GM21619 (cell line): ENCODE measurements around the gene BEX3.
"Not testable (repeated sequence)": the region's sequence is repeated elsewhere in the genome, so short reads cannot be mapped to it uniquely, and the experiment has no call there.

Experiments used
- ATAC-seq: cut with Tn5 transposase; IDR thresholded peaks from one replicate; pipeline ENCODE4 v1.9.1; 2021; ENCODE audit not compliant: unreplicated experiment

BEX3 gene

DNA sequence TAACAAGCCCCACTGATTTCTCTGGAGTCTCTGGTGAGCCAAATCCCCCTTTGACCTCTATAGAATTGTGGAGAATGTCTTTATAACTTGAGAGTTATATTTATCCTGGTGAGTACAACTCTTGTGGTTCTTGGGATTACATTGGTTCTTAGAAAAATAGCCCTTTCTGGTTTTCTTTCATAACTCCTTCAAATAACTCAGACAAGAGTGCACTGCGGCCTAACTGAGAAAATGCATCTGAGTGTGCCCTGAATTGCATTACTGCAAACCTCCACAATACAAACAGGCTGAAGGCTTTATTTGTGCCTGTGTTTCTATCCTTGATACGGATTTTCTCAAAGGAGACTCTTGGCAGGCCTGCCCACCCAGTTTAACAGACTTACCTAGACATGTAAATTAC is 2.7 kb downstream of the BEX3 start:
- ATAC-seq = no peak

DNA sequence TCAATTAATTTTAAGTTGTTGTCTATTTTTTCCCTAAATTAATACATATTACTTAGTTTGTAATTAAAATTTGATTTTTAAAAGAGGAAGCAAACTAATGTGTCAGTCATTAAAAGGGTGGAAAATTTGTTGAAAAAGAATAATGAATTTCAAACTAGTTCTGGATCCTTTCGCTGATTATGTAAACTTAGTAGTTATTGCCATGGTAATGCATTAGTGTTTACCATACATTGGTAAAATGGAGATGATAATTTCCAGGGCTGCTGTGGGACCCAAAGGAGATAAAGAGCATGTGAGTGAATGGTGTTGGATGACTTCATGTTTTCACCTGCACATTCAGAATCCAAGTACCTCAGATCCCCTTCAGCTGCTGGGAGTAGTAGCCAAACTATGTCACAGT is 6.5 kb downstream of the BEX3 start:
- no peak for ATAC-seq

GRCh38 chrX:103384672-103385071 is 8.3 kb downstream of the BEX3 start:
- ATAC-seq = no peak

DNA sequence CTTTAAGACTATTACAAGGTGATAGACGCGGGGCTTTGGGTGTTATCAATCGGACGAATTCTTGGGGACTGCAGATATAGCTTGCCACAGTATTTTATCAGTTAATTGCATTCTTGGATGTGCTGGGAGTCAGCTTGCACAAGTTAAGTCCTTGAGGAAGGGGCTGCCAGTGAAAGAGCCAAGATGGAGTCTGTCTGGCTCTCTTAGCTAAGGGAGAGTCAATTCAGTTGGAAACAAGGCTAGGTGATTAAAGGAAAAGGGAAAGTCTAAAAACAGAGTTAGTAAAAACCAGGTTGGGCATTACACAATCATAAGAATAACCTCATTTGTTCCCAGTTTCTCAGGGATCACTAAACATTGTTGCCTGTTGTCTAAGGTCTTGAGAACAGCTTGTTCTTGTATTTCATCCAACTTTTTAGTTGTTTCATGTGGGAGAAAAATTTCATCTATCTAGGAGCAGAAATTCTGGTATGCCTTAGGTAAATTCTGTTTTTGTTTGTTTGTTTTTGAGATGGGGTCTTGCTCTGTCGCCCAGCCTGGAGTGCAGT is 9.0 kb downstream of the BEX3 start:
- not testable (repeated sequence) for ATAC-seq

- no peak for ATAC-seq
Observed at GRCh38 chrX:103386332-103386731, 10.0 kb downstream of the BEX3 start.

DNA sequence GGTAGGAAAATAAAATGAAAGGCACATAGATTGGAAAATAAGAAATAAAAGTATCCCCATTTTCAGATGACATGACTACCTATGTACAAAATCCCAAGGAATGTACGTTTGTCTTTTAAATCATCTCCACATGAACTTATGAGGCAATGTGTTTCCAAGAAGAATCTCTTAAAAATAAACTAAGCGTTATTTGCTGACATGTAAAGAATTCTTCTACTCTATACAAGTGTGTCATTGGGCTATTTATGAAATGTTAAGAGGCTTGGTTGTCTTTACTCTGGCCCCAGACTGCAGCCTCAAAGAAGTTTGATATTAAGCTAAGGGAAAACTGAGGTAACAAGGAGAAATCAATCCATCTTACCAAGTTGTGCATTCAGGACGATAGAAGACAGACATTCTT is 17.1 kb downstream of the BEX3 start:
- ATAC-seq = no peak

DNA sequence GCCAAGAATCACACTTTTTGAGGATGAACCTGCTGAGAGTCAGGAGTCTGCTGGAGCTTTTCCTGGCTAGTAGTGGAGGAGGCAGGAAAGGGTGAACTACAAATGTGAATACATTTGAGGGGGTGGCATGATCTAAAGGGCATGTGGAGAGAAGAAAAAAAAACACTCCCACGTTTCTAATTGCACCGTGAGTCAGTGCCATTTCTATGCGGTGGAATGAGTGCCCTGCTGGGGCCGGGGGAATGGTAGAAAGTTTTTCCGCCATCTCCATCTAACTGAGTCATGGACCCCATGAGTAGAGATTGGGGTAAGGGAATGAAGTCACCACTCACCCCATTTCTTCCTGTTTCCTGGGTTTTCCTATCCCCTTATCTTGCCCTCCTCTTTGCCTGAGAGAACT is 19.8 kb downstream of the BEX3 start:
- no peak for ATAC-seq

DNA sequence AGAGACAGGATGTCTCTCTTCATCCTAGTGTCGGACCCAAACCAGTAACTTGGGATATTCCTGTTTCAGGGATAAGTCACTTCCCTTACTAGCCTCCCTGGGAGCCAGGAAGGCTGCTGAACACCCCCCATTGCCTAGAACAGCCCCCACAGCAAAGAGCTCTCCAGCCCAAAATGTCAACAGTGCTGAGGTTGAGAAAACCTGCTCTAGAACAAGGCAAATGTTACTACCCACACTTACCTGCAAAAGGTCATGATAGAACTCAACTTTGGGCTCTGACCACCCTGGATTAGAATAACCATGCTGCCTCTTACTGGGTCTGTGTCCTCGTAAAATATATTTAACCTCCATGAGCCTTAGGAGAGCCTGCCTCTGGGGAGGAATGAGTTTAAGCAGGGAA is 20.3 kb downstream of the BEX3 start:
- ATAC-seq = no peak

- ATAC-seq = no peak
Observed at GRCh38 chrX:103397707-103398106, 21.4 kb downstream of the BEX3 start.

DNA sequence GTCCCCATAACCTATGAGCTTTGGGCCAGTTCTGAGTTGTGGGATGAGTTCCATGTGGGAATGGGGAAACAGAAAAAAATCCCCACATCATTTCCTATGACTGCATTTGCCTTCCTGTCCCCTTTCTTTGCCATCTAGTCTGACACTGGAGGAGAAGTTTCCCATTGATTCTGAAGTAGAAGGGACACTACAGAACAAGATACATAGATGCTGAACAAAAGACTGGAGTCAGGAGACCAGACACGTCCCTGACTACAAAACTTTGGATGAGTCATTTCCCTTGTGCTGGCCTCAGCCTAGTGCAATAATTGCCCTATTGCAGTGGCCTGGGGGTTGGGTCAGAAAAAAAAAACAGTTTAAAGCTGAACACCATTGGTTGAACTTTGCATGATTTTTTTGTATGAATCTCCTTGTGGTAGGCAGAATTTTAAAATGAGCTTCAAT is 22.1 kb downstream of the BEX3 start:
- ATAC-seq = no peak

DNA sequence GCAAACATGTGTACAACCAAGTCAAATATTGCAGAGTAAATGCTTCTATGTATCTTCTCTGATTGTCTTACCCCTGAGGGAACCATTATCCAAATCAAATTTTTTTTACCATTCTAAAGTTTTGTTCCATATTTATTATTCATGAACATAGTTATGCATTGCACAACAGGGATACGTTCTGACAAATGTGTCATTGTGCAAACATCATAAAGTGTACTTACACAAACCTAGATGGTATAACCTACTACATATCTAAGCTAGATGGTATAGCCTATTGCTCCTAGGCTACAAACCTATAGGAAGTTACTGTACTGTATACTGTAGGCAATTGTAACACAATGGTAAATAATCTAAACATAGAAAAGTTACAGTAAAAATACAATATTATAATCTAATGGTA is 23.4 kb downstream of the BEX3 start:
- ATAC-seq = no peak

DNA sequence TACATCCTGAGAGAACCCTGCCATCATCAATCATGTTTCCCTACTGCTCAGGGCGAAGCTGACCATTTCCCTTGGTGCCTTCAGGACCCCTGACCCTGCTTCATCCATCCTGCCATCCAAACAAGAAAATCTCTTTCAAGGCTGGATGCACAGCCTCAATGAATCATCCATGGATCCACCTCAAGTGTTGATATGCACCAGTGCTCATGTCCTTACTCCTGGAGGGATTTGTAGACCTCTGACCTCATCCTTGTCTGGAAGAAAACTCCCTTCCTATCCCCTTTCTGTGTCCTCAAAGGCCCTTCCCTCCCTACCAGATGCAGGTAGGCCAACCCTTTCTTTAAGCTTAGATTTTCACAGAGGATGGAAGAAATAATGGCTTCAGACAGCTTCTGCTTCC is 24.6 kb downstream of the BEX3 start:
- ATAC-seq = no peak

DNA sequence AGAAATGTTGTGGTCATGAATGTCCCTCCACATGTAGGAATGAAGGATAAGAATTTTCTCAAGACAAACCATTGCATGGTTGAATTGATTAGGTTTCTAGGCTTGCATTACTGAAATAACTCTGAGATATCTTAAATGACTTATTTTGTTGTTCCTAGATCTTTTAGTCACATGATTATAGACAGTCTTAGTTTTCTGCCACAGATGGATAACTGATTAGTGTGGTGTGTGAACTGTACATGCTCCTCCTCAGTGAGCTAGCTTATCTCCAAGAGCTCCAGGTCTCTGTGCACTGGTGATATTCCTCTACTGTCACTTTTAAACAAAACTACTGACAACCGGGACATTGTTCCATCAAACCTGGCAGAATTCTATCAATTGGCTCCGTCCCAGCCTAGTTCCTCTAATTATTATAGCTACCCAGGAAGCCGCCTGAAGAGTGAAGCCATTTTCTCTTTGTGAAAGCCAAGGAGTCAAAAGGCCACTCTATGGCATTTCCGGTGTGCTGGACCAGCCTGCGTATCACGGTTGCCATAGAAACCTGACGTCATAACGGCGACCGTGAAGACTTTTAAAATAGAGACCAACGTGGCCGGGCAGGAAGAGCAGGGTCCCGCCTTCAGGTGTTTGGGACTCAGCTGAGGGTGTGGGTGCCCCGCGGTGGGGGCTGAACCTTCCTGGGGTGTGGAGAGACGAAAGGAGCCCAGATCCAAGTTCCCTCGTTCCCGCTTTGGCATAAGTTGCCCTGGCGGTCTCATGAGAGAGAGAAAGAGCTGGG is 28.1 kb downstream of the BEX3 start:
- ATAC-seq = peak; percentile 99

GRCh38 chrX:103405009-103405333 is 28.6 kb downstream of the BEX3 start:
- no peak for ATAC-seq

DNA sequence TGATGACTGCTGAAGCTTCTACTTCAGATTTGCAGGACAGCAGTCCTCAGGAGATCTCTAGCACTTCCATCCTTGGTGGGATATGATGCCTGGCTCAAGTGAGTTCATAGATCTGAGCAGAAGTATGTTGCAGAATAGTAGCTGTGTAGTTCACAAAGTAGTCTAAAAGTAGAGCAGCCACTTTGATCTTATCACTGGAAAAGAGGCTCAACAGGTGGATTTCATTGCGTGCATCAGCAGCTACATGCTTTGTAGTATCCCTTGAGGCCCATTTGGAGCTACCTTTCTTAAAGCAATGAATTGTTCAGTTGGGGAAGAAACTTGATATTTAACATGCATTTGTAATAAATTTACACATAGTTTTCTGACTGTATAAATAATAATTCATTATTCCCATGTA is 29.9 kb downstream of the BEX3 start:
- ATAC-seq = no peak

- no peak for ATAC-seq
Observed at GRCh38 chrX:103407776-103408175, 31.4 kb downstream of the BEX3 start.

GRCh38 chrX:103411721-103412120 is 35.4 kb downstream of the BEX3 start:
- ATAC-seq = not testable (repeated sequence)

DNA sequence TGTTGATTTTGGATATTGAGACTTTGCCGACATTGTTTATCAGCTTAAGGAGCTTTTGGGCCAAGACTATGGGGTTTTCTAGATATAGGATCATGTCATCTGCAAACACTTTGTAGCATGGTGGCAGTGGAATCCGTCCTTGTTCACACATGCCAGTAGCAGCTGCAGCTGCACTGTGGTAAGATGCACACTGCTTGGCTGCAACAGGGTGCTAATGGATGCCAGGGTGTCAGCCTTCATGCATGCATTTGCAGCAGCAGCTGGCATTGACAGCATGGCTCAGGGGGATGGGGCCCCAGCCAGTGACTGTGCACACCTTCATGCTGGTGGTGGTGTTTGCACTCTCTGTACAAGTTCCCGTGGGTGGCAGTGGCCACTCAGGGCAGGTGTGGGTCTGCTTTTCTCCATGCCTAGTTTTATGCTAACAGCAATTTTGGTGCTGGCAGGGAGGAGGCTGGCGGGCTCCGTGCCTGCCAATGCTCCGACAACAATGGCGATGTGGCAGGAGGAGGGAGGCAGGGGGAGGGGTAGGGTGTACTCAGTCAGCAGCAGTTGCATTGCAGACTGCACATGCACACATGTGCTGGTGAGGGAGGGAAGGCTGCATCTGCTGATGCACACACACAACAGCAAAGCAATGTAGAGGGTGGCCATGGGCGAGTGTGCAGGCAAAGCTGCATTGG is 37.5 kb downstream of the BEX3 start:
- ATAC-seq = no peak

- no peak for ATAC-seq
Observed at GRCh38 chrX:103414561-103414960, 38.2 kb downstream of the BEX3 start.

DNA sequence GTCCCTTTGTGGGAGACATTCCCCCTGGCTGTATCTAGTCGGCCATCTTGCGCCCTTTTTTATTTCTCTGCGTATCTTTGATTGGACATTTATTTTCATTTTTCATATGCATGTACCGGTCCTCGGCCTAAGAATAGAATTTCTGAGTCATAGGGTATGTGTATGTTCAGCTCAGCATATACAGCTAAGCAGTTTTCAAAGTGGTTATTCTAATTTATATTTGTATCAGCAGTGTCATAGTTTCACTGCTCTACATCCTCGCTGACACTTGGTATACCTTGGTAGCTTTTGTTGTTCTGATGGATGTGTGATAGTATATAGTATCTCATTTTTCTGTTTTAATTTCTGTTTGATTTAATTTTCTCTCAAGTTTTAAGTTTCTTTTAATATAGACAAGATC is 38.7 kb downstream of the BEX3 start:
- no peak for ATAC-seq

DNA sequence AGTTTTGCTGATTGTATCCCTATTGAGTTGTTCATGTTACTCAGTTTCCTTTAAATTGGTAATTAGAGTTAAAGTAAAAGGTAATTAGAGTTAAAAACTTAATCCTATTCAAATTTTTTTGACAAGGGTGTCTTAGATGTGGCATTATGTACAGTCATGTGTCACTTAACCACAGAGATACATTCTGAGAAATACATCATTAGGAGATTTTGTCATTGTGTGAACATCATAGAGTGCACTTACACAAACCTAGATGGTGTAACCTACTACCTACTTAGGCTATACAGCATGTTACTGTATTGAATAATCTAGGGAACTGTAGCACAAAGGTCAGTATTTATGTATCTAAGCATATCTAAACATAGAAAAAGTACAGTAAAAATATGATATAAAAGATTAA is 39.2 kb downstream of the BEX3 start:
- no peak for ATAC-seq

- no peak for ATAC-seq
Observed at GRCh38 chrX:103417370-103417769, 41.0 kb downstream of the BEX3 start.

DNA sequence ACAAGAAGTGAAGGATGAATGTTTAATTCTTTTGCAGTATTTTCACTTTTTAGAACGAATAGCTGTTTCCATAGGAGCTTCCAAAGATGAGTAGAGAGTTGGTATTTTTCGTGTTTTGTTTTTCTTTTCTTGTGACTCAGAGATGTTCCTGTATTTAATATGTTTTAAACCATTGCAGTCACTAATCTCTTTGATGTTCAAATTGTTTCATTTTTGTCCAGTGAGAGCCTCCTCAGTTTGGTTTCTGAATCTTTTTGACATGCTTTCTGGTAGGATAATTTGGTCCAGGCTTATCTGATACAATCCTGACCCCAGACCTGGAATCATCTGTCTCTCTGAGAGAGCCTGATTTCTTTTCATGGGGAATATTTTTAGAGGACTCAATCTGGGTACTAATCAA is 41.6 kb downstream of the BEX3 start:
- no peak for ATAC-seq
